T-helper 22 cell (primary cell): Measurements from ENCODE around the gene TNRC6B.
"Not testable (repeated sequence)": the region's sequence is repeated elsewhere in the genome, so short reads cannot be mapped to it uniquely, and the experiment has no call there.

Source experiments
- DNase-seq: peaks from one replicate; pipeline ENCODE4 v3.0.0-alpha.2; 2020; ENCODE audit warnings: low read depth

The TNRC6B gene

GRCh38 chr22:40177738-40178416, at the start of gene TNRC6B:
Gene TNRC6B (plus strand): TSS chr22:40177925. CDS start chr22:40178136, 211 bp downstream.
- peak; percentile 70 for DNase-seq

- DNase-seq: no peak
Measured at GRCh38 chr22:40128989-40129388, 48.7 kb upstream of the TNRC6B start.

- DNase-seq: no peak
Measured at GRCh38 chr22:40137132-40137531, 40.6 kb upstream of the TNRC6B start.

- no peak for DNase-seq
Measured at GRCh38 chr22:40138866-40139265, 38.9 kb upstream of the TNRC6B start.

GRCh38 chr22:40147388-40148176, 30.1 kb upstream of the TNRC6B start:
- DNase-seq: no peak

GRCh38 chr22:40153192-40153591, 24.5 kb upstream of the TNRC6B start:
- DNase-seq: no peak

GRCh38 chr22:40153705-40154104, 24.0 kb upstream of the TNRC6B start:
- no peak for DNase-seq

GRCh38 chr22:40156001-40156516, 21.7 kb upstream of the TNRC6B start:
- no peak for DNase-seq

GRCh38 chr22:40156682-40157081, 21.0 kb upstream of the TNRC6B start:
- DNase-seq: not testable (repeated sequence)

- no peak for DNase-seq
Measured at GRCh38 chr22:40157330-40157945, 20.3 kb upstream of the TNRC6B start.

- no peak for DNase-seq
Measured at GRCh38 chr22:40161194-40161593, 16.5 kb upstream of the TNRC6B start.

- not testable (repeated sequence) for DNase-seq
Measured at GRCh38 chr22:40165537-40165936, 12.2 kb upstream of the TNRC6B start.

GRCh38 chr22:40175611-40176244, 2.0 kb upstream of the TNRC6B start:
- no peak for DNase-seq

- DNase-seq: peak; percentile 67
Measured at GRCh38 chr22:40176921-40177737, 596 bp upstream of the TNRC6B start.

GRCh38 chr22:40178417-40179409, 988 bp downstream of the TNRC6B start:
- DNase-seq: peak; percentile 13

GRCh38 chr22:40179526-40179925, 1.8 kb downstream of the TNRC6B start:
- DNase-seq: no peak

GRCh38 chr22:40180403-40180802, 2.7 kb downstream of the TNRC6B start:
- DNase-seq: no peak

- DNase-seq: no peak
Measured at GRCh38 chr22:40181323-40181722, 3.6 kb downstream of the TNRC6B start.

- DNase-seq: no peak
Measured at GRCh38 chr22:40182231-40182835, 4.6 kb downstream of the TNRC6B start.
